Measurements from ENCODE around the gene NCKIPSD.

- no peak for TF ChIP-seq POLR2A (IDR thresholded peaks at IDR 0.05; ENCODE audit: low read length)
- TF ChIP-seq GATA1 (IDR thresholded peaks at IDR 0.05; ENCODE audit: low read depth, low read length) = no peak
These were observed 2.9 kb downstream of the NCKIPSD start for GRCh38 chr3:48682786-48683185.

Measured in erythroblast (primary cell).